GM10248 (cell line): ENCODE data around the gene ERP44.

Experiments used
- CTCF ChIA-PET: fragments of 300-600 bp; sonication (Branson Sonifier 250); formaldehyde crosslinking; extraction: SDS; loops from one replicate; lab custom pipeline; 2021; ENCODE audit warnings: antibody characterized with exemption; lab: Yijun Ruan, JAX
- POLR2A ChIA-PET: fragments of 350-650 bp; sonication (Branson Sonifier 250); formaldehyde crosslinking; extraction: SDS; loops from one replicate; lab custom pipeline; 2020; ENCODE audit warnings: antibody characterized with exemption; lab: Yijun Ruan, JAX
- DNase-seq: peaks from one replicate; pipeline ENCODE4 v3.0.0; 2012; ENCODE audit errors: extremely low spot score
- TF ChIP-seq, protein P1 (sequence below): IDR thresholded peaks from 2 replicates; pipeline ENCODE4 v1.5.1; 2012; ENCODE audit warnings: mild to moderate bottlenecking, low read depth; ENCODE audit errors: extremely low read depth, missing control alignments, control extremely low read depth

The ERP44 gene

GRCh38 chr9:100027543-100027942, 71.3 kb downstream of the ERP44 start:
- CTCF ChIA-PET = interaction anchor here (0.6 to 3.0 kb wide), 23 partner anchors 9 to 296 kb away, joined by 3 to 23 read pairs (median 4); no protein-coding TSS in a partner anchor
- POLR2A ChIA-PET = no interaction called here
- DNase-seq = no peak
- TF ChIP-seq, protein P1, sequence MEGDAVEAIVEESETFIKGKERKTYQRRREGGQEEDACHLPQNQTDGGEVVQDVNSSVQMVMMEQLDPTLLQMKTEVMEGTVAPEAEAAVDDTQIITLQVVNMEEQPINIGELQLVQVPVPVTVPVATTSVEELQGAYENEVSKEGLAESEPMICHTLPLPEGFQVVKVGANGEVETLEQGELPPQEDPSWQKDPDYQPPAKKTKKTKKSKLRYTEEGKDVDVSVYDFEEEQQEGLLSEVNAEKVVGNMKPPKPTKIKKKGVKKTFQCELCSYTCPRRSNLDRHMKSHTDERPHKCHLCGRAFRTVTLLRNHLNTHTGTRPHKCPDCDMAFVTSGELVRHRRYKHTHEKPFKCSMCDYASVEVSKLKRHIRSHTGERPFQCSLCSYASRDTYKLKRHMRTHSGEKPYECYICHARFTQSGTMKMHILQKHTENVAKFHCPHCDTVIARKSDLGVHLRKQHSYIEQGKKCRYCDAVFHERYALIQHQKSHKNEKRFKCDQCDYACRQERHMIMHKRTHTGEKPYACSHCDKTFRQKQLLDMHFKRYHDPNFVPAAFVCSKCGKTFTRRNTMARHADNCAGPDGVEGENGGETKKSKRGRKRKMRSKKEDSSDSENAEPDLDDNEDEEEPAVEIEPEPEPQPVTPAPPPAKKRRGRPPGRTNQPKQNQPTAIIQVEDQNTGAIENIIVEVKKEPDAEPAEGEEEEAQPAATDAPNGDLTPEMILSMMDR = no peak

- TF ChIP-seq, protein P1 = no peak
- DNase-seq = no peak
- ChIA-PET CTCF (interaction anchor here (0.9 to 1.2 kb wide), 2 partner anchors 10 to 197 kb away, joined by 4 to 5 read pairs; no protein-coding TSS in a partner anchor), POLR2A (no interaction called here)
Measured at GRCh38 chr9:100021931-100022330, 76.9 kb downstream of the ERP44 start.

DNA sequence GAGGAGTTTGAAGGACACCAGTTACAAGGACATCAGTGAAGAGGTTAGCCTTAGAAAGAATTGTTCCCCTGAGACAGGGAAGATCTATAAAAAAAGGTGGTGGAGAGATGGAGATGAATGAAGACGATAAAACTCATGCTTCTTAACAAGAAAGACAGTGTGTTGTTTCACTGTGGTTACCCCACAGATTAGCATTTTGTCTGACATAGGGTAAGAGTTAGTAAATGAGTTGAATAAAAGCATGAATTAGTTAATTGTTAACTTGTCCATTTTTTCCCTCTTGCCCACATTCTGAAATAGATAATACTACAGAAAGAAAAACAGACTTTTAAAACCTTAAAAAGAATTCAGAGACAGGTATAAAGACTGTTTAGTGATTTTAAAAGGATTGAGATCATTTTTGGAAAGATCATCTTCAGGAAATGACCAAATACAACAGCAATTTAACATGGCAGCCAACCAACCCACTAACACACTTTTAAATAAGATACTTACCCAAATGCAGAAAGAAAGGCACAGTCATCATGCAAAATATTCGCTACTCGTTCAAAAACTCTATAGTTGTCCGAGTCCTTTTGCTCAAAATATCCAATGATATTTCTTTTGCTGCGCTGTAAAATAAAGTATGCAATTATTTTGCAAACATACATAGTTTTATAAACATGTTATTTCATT, 78.5 kb downstream of the ERP44 start:
- POLR2A ChIA-PET = no interaction called here
- CTCF ChIA-PET = no interaction called here
- TF ChIP-seq, protein P1 = no peak
- DNase-seq = no peak

- no peak for DNase-seq
- ChIA-PET POLR2A (no interaction called here), CTCF (interaction anchor here (1.6 kb wide), 1 partner anchor 12 kb away, joined by 3 read pairs; no protein-coding TSS in a partner anchor)
- TF ChIP-seq, protein P1 = no peak
Measured at GRCh38 chr9:100019541-100019940, 79.3 kb downstream of the ERP44 start.

DNA sequence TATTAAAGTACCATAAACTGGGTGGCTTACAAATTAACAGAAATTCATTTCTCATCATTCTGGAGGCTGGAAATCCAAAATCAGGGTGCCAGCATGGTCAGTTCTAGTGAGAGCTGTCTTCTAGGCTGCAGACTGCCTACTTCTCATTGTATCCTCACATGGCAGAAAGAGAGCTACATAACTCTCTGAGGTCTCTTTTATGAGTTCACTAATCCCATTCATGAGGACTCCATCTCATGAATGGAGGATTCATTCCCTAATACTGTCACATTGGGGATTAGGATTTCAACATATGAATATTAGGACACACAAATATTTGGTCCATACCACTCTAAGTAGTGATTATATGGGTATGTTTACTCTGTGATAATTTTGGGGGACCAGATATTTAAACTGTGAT, 84.0 kb downstream of the ERP44 start:
- no peak for DNase-seq
- TF ChIP-seq, protein P1 = no peak
- ChIA-PET CTCF (interaction anchor here (1.2 to 1.3 kb wide), 2 partner anchors 13 to 47 kb away, joined by 3 read pairs; no protein-coding TSS in a partner anchor), POLR2A (no interaction called here)

DNA sequence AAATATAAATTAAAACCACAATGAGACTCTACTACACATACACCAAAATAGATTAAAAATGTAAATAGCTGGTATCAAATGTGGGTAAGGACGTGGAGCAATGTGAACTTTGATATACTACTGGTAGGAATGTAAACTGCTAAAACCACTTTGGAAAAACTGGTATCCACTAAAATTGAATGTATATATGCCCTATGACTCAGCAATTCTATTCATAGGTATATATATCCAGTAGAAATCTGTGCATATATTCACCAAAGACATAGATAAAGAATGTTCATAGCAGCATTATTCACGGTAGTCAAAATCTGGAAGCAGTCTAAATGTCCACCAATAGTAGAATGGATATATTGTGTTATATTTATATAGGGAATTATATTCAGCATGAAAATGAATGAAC, 85.2 kb downstream of the ERP44 start:
- TF ChIP-seq, protein P1 = no peak
- DNase-seq = no peak
- ChIA-PET CTCF (interaction anchor here (1.3 to 3.2 kb wide), 3 partner anchors 9 to 829 kb away, joined by 4 to 10 read pairs (median 5); no protein-coding TSS in a partner anchor), POLR2A (interaction anchor here (0.7 kb wide), 1 partner anchor 834 kb away, joined by 3 read pairs; no protein-coding TSS in a partner anchor)
